Epithelial cell of proximal tubule (primary cell): ENCODE data around the gene ASPM. TPM values are rescaled to one million over a fixed set of nuclear protein-coding genes. Genes with fewer than 3 reads are reported as not detected.
A peak's percentile ranks its signal among the peaks of the same experiment; 100 is the strongest.

Source experiments
- DNase-seq: peaks from one replicate; pipeline ENCODE4 v3.0.0-alpha.2; 2011; ENCODE audit warnings: low read depth
- H3K4me3 ChIP-seq: 2 replicates; pipeline ENCODE4 v1.5.1; 2011; ENCODE audit warnings: low read depth, mild to moderate bottlenecking, low read length
- CTCF ChIP-seq: conservative IDR thresholded peaks from 2 replicates; pipeline ENCODE4 v1.5.1; 2012; ENCODE audit warnings: low read depth, mild to moderate bottlenecking, low read length
- total RNA-seq: library from RNA; depleted of rRNA; stranded (reverse); fragments of >200 nt; gene quantifications from 2 replicates; pipeline ENCODE4 v1.2.3, GENCODE V29; 2015

The ASPM gene
- total RNA-seq: 38.6 and 39.6 TPM in 2 replicates

- H3K4me3 ChIP-seq: peak within 1 kb of the TSS; percentile 71
- DNase-seq: peak; percentile 43
- TF ChIP-seq CTCF: no peak
These were observed at the start of gene ASPM for GRCh38 chr1:197146101-197147095. Gene ASPM, minus strand, starts transcription at chr1:197146669. Its CDS starts 232 bp downstream, at chr1:197146437.

GRCh38 chr1:197195100-197195499 is 48.6 kb upstream of the ASPM start:
- H3K4me3 ChIP-seq: no peak overlapping the region
- DNase-seq: no peak
- no peak for TF ChIP-seq CTCF

- no peak overlapping the region for H3K4me3 ChIP-seq
- TF ChIP-seq CTCF: no peak
- no peak for DNase-seq
These were observed 37.7 kb upstream of the ASPM start for GRCh38 chr1:197184190-197184589.

- no peak for DNase-seq
- H3K4me3 ChIP-seq: no peak overlapping the region
- no peak for TF ChIP-seq CTCF
These were observed 36.8 kb upstream of the ASPM start for GRCh38 chr1:197183195-197183748.

- H3K4me3 ChIP-seq: no peak overlapping the region
- no peak for TF ChIP-seq CTCF
- no peak for DNase-seq
These were observed 36.2 kb upstream of the ASPM start for GRCh38 chr1:197182716-197183115.

- H3K4me3 ChIP-seq: no peak overlapping the region
- TF ChIP-seq CTCF: no peak
- no peak for DNase-seq
These were observed 35.5 kb upstream of the ASPM start for GRCh38 chr1:197181982-197182381.
